IPS-11a (cell line): ENCODE measurements around the gene CASKIN2.
"Not testable (repeated sequence)": the region's sequence is repeated elsewhere in the genome, so short reads cannot be mapped to it uniquely, and the experiment has no call there.

Source experiments
- H3K4me3 ChIP-seq: one replicate; pipeline ENCODE4 v1.5.1; 2013; ENCODE audit warnings: low read depth, low read length, control low read depth

CASKIN2 gene

DNA sequence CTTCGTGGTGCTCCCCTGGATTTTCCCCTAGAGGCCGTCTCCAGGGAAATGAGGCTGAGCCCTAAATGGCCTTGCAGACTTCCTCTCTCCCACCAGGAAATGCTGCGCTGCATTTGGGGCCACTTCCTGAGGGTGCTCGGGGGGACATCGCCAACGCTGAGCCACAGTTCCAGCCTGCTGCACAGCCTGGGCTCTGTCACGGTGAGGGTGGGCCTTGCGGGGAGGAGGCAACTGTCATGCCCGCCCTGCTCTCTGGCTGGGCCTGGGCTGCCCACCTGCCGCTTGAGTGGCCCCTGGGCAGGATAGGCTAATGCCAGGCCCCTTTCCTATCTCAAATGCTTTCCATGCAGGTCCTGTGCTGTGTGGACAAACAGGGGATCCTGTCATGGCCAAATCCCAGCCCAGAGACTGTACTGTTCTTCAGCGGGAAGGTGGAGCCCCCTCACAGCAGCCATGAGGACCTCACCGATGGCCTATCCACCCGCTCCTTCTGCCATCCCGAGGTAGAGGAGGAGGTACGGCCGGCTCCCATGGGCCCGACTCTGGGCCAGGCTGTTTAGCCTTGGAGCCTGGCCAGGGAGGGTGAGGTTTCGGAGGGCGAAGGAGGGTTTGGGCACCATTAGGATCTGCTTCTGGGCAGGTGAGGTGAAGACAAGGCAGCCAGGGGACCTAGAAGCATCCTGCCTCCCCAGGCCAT is 24.2 kb downstream of the CASKIN2 start:
- H3K4me3 ChIP-seq, result no peak overlapping the region

DNA sequence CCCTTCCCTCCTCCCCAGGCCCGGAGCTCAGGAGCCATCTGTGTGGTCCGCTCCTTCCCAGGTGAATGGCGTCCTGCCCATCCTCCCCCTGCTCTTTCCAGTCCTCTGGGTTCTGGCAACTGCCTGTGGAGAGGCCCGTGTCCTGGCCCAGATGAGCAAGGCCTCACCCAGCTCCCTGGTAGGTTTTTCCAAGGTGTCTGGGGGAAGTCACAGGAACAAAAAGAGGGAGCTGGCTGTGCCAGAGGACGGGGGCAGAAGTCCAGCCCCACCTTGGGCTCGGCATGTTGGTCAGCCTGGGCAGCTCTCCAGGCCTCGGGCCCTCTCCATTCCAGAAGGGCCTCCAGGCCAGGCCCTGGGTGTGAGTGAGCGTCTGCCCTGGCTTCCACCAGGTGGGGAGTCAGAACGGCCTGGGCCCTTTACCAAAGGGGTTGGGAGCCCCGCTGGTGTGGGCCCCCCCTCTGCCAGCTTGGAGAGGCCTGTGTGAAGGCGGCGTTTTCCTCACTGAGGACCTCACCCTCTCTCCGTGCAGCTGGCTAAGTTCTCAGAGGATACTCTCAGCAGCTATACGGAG is 25.1 kb downstream of the CASKIN2 start:
- H3K4me3 ChIP-seq, result no peak overlapping the region

DNA sequence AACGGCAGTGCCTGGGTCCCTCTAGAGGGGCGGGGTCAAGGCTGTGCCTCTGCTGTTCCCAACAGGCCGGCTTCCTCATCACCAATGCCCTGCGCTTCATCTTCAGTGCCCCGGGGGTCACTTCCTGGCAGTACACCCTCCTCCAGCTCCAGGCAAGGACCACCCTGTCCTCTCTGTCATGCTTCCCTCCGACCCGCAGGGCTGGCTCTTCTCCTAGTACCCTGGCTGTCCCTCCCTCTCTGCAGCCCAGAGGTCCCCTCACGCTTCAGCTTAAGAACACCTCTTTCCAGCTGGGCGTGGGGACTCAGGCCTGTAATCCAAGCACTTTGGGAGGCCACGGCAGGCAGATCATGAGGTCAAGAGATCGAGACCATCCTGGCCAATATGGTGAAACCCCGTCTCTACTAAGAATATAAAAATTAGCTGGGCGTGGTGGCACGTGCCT is 25.8 kb downstream of the CASKIN2 start:
- no peak overlapping the region for H3K4me3 ChIP-seq

DNA sequence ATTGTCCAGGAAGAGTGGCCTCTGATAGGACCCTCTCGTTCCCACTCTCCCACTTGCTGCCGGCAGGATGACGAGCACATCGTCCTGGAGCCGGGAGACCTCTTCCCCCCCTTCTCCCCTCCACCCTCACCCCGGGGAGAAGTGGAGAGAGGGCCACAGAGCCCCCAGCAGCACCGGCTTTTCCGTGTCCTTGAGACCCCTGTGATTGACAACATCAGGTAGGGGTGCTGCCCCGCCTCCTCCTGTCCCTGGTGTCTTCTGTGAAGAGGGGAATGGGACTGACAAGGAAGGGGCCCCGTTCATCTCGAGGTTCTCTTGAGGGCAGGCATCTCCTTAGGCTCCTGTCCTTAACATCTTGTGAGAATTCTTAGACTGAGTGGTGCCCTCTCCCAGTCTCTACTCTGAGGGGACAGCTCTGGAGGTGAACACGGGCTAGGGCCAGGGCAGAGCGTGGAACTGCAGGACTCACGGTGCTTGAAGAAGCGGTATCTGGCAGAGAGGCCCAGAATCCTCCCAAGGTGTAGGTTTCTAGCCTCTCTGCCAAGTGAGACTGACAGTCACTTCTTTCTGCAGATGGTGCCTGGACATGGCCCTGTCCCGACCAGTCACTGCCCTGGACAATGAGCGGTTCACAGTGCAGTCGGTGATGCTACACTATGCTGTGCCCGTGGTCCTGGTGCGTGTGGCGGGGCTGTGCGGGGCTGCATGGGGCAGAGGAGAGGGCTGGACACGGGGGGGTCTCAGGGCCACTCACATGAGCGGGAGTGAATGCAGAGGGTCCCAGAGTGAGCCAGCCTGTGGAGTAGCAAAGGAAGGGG is 26.4 kb downstream of the CASKIN2 start:
- H3K4me3 ChIP-seq, result no peak overlapping the region

DNA sequence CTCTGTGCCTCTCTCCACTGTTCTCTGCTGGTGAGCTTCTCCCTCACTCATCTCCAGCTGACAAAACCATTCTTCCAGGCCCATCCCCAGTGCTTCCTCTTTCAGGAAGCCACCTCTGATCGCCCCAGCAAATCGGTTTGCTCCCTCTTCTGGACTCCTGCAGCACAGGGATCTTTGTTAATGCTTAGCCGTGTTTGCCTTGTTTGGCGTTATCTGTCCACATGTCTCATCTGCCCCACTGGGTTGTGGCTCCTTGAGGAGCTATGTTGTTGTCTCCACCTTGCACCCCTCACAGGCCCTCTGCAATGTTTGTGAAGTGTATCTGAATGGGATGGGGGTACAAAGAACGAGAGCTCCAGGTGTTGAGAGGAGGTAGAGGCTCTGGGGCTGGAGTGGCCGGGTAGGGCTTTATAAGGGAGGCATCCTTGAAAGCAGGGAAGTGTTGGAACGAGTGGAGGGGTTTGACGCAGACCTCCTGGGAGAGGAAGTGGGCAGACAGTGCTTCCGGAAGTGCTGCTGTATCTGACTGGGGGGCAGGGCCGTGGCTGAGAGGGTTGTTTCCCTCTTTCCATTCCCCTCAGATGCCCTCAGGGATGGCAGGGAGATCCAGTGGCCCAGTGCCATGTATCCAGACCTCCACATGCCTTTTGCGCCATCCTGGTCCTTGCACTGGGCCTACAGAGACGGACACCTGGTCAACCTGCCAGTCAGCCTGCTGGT is 27.8 kb downstream of the CASKIN2 start:
- no peak overlapping the region for H3K4me3 ChIP-seq

DNA sequence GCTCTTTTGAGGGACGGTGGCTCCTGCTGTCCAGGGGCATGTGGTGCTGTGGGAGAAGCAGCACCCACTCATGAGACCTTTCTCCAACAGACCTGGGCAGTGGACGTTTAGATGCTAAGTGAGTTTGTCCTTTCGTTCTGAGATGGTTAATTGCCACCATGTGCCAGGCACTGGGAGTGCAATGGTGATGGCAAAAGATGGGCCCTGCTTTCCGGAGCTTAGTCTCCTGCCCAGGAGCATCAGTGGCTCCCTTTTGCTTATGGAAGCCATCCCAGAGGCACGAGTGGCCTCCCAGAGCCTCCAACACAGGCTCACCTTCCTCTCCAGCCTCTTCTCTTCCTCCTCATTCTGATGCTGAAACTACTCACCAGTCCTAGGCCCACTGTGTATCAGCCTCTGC is 28.4 kb downstream of the CASKIN2 start:
- H3K4me3 ChIP-seq, result no peak overlapping the region

DNA sequence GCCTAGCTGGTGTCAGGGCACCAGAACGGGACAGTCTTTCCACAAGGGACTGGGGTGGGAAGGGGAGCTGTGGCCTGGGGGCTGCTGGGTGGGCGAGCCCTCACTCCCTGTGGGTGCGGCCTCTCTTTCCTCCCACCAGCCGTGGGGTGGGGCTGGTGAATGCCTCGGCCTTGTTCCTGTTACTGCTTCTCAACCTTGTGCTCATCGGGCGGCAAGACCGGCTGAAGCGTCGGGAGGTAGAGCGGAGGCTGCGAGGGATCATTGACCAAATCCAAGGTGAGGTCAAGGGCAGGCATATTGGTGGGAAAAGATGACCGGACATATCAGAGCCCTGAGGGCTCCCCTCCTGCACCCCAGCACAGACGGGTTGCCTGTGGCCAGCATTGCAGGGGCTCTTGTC is 29.2 kb downstream of the CASKIN2 start:
- H3K4me3 ChIP-seq, result no peak overlapping the region

DNA sequence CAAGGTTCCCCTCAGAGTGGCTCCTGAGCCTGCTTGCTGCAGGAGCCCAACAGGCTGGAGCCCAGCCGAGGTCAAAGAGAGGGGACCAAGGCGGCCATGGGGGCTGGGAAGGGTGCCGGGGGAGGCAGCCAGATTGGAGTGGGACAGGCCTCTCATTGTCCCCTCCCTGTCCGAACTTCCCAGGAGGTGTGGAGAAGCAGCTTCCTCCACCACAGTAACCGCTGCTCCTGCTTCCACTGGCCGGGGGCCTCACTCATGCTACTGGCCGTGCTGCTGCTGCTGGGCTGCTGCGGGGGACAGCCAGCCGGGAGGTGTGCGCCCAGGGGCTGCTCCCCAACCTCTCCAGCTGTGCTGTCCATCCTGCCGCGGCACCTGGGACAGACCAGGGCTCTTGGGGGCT is 29.6 kb downstream of the CASKIN2 start:
- H3K4me3 ChIP-seq, result no peak overlapping the region

DNA sequence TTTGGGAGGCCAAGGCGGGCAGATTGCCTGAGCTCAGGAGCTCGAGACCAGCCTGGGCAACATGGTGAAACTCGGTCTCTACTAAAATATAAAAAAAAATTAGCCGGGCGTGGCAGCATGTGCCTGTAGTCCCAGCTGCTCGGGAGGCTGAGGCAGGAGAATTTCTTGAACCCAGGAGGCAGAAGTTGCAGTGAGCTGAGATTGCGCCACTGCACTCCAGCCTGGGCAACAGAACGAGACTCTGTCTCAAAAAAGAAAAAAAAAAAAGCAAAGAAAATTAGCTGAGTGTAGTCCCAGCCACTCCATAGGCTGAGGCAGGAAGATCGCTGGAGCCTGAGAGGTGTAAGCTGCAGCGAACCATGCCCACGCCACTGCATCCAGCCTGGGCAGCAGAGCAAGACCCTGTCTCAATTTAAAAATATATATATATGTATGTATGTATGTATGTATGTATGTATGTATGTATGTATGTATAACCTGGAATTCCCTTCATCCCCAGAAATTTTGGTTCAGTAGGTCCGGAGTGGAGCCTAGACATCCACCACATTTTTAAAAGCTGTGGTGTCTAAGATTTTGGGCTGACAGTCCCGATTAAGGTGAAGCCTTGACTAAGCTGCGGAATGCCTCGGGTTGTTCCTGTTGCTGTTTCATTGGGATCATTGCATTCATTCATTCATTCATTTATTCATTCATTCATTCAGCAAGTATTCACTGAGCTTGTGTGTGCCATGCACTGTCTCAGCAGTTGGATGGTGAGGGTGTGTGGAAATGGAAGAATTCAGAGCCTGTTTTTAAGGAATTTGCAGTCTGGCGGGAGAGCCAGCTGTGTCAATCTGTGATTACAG is 33.0 kb downstream of the CASKIN2 start:
- no peak overlapping the region for H3K4me3 ChIP-seq

DNA sequence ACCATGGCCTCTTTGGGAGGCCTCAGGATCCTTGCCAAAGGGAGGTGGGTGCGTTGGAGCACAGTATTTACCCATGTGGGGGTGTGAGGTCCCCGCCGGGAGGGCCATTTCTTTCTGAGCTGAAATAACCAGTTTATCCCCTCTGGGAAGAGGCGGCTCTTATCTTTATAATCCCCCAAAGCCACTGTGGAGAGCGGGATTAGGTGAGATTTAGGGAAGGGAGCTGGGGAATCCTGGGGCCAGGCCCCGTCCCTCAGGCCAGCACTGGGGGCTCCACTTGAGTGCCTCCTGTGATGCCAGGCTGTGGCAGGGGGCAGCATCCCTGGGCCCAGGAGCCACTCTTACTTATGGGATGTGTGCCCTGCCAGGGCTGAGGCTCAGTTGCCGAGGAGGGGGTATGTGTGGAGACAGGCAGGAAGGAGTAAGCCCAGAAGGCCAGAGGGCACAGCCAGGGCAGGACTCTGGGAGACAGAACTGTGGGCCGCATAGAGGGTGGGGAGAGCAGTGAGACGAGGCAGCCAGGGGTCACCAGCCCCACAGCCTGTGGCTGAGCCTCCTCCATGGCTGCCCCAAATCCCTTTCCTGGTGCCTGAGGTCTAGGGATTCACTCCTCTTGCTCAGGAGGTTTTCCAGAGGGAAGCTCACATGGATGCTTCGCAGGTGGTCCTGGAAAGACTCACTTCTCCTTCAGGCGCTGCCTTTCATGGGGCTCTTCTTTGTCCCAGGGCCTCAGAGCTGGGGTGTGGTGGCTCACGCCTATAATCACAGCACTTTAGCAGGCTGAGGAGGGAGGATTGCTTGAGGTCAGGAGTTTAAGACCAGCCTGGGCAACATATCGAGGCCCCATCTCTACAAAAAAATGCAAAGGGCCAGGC is 33.9 kb downstream of the CASKIN2 start:
- H3K4me3 ChIP-seq, result no peak overlapping the region

DNA sequence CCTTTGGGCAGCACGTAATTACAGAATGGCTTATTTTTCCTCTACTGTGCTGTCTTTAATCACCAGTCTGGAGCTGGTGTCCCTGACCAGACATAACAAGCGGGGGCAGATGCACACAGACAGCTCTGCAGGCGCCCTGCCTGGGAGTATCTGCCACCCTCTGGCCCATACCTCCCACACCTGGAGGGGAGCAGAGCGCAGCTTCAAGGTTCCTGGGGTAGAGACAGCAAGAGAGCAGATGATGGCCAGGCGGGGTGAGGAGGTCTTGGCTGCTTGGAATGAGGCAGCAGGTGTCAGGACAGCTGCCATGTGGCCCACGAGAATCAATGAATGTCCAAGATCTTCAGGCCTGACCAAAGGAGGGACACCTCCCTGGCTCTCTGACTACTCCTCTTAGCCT is 35.1 kb downstream of the CASKIN2 start:
- H3K4me3 ChIP-seq, result no peak overlapping the region

DNA sequence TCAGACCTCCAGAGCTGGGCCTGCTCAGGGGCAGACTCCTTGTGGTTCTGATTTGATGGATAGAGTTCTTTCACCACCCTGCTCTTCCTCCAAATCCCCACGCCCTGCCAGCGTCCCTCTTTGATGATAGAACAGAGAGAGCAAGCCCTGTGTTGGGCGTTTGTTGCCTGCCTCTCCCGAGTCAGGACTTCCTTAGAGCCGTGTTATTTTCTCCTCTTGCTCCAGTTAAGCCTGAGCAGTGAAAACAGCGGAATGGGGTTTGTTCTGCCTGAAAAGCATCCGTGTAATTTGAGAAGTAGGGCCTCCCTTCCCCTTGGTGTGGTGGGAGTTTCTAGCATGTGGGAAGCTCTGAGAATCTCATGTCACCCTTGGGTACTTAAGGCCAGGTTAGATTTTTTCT is 36.8 kb downstream of the CASKIN2 start:
- no peak overlapping the region for H3K4me3 ChIP-seq

DNA sequence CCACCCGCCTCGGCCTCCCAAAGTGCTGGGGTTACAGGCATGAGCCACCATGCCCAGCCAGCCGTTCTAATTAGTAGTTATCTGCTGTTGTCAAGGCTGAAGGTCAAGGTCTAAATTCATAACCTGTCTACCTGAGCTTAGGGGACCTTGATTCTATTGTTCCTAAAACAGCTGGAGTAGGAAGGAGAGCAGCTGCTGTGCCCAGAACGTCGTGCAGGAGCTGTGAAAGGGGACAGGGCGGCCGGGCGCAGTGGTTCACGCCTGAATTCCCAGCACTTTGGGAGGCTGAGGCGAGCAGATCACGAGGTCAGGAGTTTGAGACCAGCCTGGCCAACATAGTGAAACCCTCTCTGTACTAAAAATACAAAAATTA is 37.9 kb downstream of the CASKIN2 start:
- H3K4me3 ChIP-seq, result not testable (repeated sequence)

DNA sequence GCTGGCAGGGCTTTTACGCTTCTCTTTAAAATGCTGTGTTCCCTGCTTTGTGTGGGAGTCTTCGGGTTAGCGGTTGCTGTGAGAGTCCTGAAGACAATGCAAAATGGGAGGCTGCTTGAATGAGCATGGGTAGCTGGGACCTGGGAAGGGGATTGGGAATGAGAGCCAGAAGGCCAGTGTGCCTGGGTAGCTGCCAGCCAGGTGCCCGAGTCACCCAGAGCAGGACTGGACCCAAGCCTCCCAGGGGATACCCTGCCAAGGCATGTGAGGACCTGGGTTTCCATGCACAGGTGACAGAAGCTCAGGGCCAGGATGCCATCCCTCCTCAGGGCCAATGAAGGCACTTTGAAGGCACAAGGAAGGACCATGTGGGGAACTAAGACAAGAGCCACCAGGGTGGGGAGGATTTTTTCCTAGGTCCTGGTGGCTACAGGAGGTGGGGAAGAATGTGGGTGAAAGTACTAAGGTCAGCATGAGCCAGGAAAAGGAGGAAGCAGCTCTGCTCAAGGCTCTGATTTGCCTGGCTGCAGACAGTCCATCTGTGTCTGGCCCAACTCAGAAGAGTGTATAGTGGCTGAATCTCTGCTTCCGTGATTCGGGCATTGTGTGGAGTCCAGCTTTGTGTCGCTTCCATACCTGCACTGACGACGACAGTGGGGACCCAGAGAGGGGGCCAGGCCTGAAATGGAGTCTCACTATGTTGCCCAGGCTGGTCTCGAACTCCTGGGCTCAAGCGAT is 38.4 kb downstream of the CASKIN2 start:
- H3K4me3 ChIP-seq, result no peak overlapping the region

DNA sequence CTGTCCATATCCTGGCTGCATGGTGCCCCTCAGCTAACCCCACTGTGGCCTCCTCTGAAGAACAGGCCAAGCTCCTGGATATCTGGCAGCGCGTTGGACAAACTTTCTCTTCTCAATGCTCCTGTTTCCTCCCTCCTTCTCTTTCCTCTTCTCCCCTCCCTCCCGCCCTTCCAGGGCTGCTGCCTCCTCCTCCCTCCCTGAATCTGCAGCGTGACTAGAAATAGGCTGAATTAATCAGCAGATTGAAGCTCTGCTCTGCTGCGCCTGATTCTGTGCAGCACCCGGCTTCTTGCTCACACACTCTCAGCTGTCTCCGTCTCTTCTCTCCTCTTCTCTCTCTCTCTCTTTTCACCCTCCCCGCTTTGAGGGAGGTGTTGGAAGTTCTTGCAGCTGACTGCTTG is 39.1 kb downstream of the CASKIN2 start:
- H3K4me3 ChIP-seq, result no peak overlapping the region

DNA sequence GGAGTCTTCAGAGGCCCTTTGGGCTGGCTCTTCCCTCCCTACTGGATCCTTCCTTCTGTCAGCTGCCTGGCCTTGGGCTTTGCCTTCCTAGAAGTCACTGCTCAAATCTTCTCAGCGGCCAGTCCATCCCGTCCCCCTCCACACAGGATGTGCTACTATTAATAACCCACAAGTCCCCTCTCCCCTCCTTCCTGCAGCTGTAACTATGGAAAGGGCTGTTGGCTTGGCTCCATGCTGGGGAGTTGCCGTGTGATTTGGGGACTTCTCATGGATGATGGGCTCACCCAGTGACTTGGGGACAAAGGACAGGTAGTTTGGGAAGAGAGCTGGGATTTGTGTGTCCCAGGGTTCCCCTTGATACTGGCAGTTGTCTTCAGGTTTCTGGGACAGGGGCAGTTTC is 39.5 kb downstream of the CASKIN2 start:
- no peak overlapping the region for H3K4me3 ChIP-seq

DNA sequence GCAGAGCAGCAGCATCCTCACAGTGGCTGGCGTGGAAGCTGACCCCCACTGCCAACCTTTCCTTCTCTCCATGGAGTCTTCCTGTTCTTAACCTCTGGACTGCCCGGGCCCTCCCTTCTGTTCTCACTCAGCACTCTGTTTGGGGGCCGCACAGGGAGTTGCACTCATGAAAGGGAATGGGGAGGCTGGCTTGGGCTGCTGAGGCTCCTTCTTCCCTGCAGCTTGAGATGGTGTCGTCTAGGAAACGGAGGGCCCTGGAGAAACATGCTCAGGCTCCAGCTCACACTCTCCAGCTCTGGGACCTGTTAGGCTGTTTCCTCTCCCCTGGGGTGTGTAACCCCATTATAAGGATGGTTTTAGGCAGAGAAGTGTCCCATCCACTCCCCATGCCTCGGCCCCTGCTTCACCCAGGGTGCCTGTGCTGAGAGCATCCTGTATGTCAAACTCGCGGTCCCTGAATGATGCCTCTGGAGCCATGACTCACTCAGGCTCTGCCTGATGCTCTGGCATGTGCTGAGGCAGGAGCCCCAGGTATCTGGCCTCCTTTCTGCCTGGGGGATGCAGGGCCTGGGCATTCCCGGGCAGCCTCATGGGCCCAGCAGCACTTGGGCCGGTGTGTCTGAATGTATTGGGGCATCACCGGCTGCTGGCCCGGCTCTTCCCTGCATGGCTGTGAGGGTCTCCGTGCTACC is 40.0 kb downstream of the CASKIN2 start:
- H3K4me3 ChIP-seq, result no peak overlapping the region

DNA sequence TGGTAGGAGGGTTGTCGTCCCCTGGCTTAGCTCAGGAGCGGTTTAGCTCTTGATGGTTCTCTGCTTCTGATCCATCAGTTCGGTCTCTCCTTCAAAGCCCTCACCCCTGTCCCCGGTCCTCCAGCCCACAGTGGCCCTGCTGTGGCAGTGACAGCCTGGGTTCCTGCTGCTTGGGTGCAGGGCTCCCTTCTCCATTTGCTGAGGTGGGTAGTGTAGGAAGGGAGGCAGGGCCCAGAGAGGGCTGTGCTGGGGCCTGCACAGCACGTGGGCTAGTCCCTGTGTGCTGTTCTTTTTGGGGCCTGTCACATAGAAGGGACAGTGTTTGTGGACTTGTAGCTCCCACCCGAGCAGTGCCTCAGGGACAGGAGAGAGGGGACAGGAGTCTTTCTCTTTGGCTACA is 40.6 kb downstream of the CASKIN2 start:
- no peak overlapping the region for H3K4me3 ChIP-seq
